ENCODE data around the gene CPXM1.
"Not testable (repeated sequence)": the region's sequence is repeated elsewhere in the genome, so short reads cannot be mapped to it uniquely, and the experiment has no call there.

CPXM1 gene

DNA sequence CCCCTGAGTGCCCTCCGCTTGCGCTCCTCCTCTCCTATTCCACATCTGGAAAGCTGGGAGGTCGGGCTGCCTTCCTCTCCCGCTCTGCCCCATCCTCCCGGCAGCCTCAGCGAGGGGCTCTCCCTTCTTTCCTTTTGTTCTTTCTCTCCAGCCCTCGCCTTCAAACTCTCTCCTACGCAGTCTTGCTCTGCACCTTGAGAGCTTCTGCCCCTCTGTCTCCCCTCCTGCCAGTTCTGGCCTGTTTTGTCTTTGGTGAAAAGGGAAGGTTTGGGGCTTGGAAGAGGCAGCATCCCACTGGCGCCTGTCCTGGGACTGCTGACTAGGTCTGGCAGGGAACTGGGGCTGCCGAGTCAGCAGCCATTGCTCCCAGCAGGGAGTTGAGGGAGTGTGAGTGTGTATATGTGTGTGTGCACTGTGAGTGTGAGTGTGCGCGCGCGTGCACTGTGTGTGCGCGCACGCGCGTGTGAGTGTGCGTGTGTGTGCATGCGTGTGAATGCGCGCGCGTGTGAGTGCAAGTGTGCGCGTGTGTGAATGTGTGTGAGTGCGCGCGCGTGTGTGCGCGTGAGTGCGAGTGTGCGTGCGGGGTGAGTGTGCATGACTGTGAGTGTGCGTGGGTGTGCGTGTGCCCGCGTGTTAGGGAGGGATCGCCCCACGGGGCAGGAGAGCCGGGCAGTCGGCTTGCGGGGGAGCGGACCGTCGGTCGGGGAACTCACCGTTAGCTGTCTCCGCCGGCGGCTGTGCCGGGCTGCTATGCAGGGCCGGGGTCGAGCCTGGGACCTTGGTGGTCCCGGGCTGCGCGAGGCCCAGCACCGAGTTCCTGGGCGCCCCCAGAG is 523 bp downstream of the CPXM1 start:
- DNase-seq: peak; percentile 19

DNA sequence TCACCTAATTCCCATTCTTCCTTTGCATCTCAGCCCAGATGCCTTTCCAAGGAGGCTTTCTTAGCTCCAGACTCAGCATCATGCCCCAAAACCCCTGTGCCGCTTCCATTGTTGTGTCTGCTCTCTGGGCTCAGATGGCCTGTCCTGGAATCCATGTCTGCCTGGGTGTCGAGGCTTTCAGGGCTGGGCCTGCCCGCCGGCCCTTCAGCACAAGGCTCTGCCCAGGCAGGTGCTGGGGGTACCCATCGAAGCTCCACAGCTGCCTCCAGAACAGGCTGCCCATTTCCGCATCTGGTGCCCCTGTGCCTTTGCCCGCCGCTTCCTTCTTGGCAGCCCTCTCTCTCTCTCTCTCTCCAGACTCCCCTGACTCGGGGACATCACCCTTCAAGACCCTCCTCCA is 1.2 kb downstream of the CPXM1 start:
- no peak for DNase-seq

DNA sequence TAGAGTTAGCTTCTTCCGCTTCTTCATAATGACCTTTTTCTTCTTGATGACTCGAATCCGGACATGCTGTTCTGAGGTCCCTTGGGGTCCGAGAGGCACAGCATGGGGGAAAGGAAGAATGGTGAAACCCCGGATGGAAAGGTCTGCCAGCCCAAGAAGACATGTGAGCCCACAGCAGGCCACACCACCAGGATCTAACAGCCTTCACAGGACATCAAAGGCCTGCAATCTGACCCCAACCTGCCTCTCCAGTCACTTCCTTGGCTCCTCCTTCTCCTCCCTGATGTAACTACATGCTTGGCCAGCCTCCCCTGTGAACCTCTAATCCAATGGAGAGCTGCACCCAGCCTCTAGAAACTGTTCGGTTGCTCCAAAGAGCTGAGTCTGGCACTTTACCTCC is 1.6 kb downstream of the CPXM1 start:
- no peak for DNase-seq

DNA sequence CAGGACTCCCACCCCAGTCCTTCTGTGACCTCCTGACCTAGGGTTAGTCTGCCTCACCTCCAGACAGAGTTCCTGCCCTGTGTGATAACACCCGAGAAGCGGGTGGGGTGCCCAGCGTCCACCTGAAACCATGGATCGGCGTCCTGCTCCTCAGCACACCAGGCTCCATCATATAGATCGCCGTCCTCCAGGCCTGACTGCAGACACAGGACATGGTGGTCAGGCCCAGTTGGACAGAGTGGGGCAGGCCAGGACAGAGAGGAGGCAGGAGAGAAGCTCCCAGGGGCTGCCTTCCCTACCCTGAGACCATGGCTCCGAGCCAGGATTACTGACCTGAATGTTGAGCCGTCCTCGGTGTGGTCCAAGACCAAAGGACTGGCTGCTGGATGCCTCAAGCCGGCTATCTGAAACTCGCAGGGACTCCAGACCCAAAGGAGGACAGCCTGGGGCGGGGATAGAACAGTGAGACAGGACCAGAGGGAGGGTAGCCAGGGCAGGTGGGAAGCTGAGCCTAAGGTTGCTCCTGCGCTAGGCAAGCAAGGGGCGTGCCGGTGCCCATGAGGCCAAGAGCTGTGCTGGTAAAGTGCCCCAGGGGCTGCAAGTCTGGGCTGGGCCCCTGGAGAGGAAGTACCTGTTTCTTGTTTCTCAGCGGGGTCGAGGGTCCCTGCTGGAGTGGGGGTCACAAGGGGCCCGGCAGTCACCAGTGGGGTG is 2.2 kb downstream of the CPXM1 start:
- DNase-seq: no peak

DNA sequence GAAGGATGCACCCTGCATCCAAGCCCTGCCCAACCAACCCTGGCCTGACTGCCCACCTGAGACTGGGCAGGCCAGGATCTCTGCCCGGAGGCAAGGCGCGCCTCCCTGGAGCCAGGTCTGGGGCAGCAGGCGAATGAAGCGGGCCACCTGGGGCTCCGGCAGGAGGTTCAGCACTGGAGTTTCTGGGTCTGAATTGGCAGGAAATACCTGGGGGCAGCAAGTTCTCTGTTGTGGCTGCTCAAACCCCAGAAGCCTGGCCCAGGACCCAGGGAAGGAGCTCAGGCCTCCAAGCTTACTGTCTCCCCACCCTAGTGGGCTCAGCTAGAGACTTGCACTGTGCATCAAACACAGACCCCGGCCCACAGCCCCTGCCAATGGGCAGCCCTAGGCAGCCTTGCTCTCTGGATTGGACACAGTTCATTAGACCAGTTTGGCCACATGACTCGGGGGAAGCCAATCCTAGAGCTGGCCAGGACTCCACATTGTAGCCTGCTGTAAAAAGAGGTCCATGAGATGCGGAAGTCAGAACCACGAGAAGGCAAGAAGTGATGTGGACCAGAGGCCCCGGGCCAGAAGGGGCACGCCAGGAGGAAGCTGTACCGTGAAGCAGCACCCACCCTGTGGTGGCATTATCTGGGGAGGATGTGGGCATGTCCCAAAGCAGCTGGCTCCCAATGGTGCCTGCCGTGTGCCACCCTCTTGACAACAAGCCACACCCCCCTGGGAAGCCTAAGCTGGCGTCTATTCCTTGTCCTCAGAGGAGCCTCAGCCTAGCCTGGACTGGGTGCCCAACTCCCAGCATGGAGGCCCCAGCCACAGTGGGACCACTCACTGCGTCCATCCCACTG is 3.1 kb downstream of the CPXM1 start:
- no peak for DNase-seq

DNA sequence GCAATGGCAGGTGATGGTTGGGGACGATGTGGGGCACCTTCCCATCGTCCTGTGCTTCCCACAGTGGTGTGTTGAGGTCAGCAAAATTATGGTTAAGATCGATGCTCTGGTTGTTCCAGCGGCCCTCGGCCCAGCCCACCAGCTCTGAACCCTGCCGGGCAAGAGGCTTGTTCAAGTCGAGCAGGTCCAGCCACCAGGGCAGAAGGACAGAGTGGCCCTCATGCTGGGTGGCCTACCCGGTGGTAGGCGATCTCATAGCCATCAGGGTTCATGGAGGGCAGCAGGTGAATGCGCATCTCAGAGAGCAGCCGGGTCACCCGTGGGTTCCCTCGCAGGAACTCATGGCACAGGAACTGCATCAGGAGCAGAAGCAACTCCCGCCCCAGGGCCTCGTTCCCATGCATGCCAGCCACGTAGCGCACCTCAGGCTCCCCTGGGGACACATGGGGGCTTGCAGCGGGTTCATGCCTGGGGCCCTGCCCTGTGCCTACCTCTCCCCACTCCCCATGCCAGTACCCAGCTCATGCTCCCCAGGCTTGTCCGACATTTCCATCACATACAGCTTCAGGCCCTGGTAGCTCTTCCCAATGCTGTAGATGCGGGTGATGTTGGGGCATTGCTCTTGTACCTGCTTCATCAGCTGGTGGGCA is 4.3 kb downstream of the CPXM1 start:
- DNase-seq: no peak

DNA sequence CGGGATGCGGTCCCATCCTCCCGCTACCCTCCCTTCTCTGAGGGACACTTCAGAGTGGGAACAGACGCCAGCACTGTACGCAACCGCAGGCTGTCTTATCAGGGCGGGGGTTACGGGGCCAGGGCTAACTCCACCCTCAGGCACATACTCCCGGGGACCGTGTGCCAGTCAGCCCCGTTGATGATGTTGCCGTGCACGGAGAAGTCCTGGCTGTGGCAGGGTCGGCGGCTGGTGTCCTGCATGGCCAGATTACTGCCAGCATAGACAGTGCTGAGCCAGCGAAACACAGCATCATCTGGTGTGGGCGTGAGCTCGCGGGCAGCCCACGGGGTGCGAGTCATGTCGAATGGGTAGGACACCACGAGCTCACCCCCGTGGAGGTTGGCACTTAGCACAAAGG is 5.0 kb downstream of the CPXM1 start:
- no peak for DNase-seq

DNA sequence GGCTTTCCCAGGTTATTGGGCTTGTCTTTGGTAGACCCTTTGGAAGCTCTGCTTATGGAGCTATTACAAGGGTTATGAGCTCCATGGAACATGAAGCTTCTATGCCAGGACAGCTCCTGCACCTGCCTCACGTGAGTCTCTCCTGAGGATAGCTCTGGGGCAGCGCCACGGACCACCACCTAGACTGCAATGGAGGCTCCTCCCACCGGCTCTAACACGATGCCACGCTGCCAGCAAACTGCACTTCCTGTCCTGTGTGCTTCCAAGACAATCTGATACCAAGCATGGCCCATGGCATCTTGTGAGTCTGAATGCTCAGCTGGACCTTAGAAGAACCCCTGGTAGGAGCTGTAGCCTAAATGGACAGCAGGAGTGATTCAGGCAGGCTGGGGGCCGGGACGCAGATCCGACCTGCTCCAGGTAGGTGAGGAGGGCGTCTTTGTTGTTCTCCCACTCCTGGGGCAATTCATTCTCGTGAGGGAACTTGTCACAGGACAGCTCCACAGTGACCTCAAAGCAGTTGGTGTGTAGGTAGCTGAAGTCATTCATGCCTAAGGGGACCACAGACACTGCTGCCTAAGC is 5.5 kb downstream of the CPXM1 start:
- no peak for DNase-seq

DNA sequence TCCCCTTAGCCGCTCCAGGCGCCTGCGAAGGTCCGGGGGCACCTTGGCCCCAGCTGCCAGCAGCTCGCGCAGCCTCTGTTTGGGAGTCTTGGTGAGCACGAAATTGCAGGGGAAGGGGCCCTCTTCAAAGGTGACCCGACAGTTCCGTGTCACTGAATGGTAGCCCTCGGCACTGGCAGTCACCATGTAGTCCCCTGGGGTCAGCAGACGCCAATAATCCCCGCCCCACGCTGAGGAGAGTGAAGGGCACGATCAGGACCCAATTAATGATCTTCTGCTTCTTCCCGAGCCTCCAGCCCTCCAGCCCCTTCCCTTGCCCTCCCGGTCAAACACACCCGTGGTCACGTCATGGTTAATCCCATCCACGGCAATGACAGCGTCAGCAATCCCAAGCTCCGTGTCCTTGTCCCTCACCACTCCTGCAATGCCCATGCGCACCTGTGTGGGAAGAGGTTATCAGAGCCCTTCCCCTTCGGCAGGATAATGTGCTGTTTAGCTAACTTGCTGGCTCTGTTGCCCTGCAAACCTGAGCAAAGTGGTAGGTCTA is 6.2 kb downstream of the CPXM1 start:
- DNase-seq: no peak

DNA sequence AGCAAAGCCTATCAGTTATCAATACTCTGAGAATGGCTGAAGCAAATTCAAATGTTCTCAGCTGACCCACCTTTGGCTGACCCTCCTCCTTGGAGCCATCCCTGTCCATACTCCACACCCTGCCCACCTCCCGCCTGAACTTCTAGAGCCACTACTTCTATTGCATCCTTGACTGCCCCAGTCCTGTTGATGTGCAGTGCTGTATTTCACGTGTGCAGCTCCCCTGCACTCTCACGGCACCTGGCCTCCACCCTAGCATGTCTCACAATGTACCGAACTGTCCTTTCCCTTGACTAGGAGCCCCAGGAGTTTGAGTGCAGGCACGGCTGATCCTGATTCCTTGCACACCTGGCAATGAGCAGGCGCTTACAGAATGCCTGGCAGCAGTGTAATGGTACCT is 7.0 kb downstream of the CPXM1 start:
- no peak for DNase-seq

DNA sequence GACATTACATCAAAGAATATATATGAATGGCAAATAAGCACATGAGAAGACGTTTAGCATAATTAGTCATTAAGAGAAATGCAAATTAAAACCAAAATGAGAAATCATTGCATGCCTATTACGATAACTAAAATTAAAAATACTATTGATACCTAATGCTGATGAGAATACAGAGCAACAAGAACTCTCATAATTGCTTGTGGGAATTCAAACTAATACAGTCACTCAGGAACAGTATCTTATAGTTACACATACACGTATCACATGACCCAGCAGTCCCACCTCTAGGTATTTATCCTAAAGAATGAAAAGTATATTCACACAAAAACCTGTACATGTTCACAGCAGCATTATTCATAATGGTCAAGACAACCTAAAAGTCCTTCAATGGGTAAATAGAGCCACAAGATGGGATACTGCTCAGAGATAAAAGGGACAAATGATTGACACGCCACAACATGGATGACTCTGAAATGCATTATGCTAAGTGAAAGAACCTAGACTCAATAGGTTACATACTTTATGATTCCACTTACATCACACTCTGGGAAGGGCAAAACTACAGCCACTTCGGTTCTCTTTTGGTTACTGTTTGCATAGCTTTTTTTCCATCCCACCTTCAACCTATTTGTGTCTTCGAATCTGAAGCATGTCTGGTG is 16.4 kb downstream of the CPXM1 start:
- DNase-seq: no peak

DNA sequence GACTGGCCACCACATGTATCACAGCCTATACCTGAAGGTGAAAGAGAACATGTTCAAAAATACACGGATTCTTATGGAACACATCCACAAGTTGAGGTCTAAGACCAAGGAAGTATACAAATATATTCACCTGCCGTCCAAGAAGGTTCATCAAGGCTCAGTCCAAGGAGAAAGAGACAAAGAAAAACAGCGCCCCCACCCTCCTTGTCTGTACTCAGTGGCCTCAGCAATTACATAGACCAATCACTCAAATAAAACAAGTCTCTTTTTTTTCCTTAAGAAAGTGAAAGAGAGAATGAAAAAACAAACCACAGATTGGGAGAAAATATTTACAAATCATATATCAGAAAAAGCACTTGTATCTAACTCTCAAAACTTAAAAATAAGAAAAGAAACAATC is 19.5 kb downstream of the CPXM1 start:
- no peak for DNase-seq

DNA sequence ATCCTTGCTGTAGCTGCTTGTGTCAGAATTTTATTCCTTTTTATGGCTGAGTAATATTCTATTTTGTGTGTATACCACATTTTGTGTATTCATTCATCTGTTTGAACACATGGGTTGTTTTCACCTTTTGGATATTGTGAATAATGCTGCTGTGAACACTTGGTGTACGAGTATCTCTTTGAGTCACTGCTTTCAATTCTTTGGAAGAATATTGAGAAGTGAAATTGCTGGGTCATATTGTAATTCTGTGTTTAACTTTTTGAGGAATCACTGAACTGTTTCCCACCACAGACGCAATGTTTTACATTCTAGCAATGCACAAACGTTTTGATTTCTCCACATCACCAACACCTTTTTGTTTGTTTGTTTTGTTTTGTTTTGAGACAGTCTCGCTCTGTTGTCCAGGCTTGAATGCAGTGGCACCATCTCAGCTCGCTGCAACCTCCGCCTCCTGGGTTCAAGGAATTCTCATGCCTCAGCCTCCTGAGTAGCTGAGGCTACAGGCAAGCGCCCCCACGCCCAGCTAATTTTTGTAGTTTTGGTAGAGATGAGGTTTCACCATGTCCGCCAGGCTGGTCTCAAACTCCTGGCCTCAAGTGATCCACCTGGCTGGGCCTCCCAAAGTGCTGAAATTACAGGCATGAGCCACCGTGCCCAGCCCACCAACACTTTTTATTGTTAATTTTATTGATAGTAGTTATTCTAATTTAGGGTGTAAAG is 21.7 kb downstream of the CPXM1 start:
- no peak for DNase-seq

DNA sequence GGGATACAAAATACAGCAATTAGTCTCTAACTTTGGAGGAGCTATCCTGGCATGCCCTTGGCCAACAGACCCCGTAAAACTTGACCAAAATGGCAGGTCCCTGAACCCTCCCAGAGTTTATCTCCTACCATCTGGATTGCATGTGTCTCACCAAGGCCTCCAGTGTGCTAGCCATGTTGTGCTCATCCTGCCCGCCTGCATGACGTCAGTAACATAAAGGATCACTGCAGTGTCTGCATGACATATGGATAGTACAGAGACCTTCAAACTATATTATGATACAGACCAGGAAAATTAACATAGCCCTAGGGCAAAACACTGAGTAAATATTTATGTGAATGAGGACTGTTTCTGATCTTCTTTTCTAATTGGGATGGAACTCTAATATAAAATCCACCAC is 25.3 kb downstream of the CPXM1 start:
- DNase-seq: no peak

DNA sequence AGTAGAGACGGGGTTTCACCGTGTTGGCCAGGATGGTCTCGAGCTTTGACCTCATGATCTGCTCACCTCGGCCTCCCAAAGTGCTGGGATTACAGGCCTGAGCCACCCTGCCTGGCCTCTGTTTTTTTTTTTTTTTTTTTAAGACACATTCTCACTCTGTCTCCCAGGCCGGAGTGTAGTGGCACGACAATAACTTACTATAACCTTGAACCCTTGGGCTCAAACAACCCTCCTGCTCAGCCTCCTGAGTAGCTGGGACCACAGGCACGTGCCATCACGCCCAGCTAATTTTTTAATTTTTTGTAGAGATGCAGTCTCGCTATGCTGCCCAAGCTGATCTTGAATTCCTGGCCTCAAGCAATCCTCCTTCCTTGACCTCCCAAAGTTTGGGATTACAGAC is 26.6 kb downstream of the CPXM1 start:
- no peak for DNase-seq

DNA sequence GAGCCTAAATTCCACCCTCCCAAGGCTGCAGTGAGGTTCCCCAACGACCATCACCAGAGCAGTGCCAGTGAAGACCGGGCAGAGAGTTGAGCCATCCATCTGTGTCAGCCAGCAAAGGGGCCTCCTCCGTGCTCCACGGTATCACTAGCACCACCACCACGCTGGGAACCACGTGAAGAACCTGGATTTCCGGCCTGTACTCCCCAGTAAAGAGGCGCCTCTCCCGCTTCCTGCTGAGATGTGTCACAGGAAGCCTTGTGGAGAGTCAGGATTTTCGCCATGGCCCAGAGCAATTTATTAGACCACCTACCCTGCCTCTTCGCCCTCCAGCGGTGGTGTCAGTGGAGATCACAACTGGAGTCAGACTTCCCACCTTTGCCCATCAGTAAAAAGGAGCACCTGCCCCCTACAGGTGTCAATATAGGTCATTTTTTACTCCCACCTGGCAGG is 28.8 kb downstream of the CPXM1 start:
- no peak for DNase-seq

DNA sequence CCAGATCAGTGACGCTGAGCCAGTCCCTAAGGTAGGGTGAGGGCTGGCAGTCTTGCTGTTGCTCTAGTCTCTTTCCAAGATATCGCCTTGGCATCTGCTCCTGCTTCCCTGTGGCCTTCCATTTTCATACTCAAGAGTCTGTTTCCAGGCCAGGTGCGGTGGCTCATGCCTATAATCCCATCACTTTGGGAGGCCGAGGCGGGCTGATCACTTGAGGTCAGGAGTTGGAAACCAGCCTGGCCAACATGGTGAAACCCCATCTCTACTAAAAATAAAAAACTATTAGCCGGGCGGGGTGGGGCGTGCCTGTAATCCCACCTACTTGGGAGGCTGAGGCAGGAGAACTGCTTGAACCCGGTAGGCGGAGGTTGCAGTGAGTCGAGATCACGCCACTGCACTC is 30.3 kb downstream of the CPXM1 start:
- not testable (repeated sequence) for DNase-seq

DNA sequence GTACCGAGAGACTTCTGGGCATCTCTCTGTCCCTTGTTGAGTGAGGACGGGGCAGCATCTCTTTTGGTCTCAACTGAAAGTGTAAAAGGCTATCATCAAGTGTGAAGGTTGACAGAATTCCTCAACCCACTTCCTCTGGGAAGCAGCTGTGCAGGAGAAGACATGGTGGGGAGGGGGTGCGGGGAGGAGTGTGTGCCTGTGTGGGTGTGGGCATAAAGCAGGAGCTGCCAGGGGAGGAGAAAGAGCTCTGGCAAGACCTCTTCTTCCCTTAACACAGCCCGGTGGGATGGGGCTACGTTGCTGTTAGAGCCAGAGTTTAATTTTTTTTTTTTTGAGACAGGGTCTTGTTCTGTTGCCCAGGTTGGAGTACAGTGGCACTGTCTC is 31.8 kb downstream of the CPXM1 start:
- DNase-seq: no peak

DNA sequence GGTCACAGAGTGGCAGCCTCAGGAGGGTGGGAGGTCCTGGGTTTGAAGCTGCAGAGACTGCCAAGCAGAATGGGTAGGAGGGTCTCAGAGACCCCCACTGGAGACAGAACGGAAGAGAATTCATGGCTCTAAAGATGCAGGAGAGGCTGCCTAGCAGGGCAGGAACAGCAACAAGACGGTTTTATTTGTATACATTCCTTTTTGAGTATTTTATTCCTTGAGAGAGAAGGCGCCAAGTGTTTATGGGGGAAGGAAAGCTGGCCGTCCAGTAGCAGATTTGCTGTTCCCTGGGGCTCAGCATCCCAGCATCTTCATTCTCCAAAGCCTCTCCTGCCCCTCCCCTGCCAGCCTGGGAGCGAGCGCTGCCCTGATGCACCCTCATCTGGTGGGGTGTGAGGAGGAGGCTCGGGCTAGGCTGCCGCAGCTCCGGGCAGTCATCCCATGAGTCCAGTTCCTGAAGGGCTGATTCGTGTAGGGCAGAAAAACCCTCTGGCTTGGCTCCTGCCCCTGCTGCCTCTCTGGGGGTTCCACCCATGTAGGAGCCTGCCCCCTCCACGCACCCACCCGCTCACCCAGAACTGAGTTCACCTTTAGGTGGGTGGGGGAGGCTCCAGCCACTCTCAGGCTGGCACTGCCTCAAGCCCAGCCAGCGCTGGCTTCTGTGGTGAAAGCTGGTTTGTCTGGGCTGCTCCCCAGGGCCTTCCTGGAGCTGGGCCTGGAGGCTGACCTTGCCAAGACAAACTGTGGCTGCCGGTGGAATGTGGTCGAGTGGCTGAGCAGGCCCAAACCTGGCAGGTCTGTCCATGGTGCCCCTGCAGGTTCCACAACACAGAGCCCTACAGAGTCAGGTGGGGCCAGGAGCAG is 32.4 kb downstream of the CPXM1 start:
- DNase-seq: no peak

DNA sequence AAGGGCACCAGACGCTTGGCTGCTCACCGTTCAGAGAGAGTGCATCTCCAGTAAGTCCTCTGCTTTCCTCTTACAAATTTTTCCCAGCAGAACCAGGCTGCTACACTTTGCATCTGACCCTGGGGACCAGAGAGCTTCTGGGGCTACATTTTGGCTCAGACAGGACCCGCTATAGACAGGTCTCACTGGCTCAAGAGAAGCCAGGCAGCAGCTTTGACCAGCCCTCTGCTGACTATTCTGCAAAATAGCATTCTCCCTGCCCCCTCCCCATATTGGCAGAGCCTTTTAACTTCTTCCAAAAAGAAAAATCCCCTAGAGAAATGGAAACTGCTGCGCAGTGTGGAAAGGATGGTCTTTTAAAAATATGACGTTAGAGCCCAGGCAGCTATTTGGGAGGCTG is 37.2 kb downstream of the CPXM1 start:
- DNase-seq: no peak
